Gastrocnemius medialis (tissue), 4 donors: ENCODE measurements around the gene USP36. TPM values are rescaled to one million over a fixed set of nuclear protein-coding genes. Genes with fewer than 3 reads are reported as not detected.
A peak's percentile ranks its signal among the peaks of the same experiment; 100 is the strongest.
"Not testable (repeated sequence)": the region's sequence is repeated elsewhere in the genome, so short reads cannot be mapped to it uniquely, and the experiment has no call there.

Source experiments
- ATAC-seq, 2 donors: fragments of 150-250 bp; one replicate each; pipeline ENCODE4 v1.9.1; 2016
- DNase-seq, 2 donors: peaks; one replicate each; pipeline ENCODE4 v3.0.0-alpha.2; 2019
- H3K27ac ChIP-seq, 4 donors: fragments of 200-600 bp; sonication (generic); 1 replicate in 1 of 4; 2 replicates in 3 of 4; pipeline ENCODE4 v1.5.1; 2016 to 2018; ENCODE audit warnings: mild to moderate bottlenecking in 2 of 4, moderate library complexity in 1 of 4
- H3K27me3 ChIP-seq, 3 donors: fragments of 200-600 bp; sonication (generic) in 2 of 3; 1 replicate in 1 of 3; 2 replicates in 2 of 3; pipeline versions ENCODE4 v1.5.1 to v1.6.0; 2016 to 2019; ENCODE audit warnings: mild to moderate bottlenecking in 1 of 3, moderate library complexity in 1 of 3
- H3K36me3 ChIP-seq, 2 donors: fragments of 200-600 bp; sonication (generic) in 1 of 2; one replicate each; pipeline ENCODE4 v1.5.1; 2017 to 2018
- H3K4me1 ChIP-seq, 2 donors: fragments of 200-600 bp; sonication (generic) in 1 of 2; one replicate each; pipeline ENCODE4 v1.5.1; 2016 to 2017; ENCODE audit warnings: mild to moderate bottlenecking in 2 of 2
- H3K4me3 ChIP-seq, 4 donors: fragments of 200-600 bp; sonication (generic) in 3 of 4; 1 replicate in 1 of 4; 2 replicates in 3 of 4; pipeline ENCODE4 v1.5.1; 2016 to 2019; ENCODE audit warnings: mild to moderate bottlenecking in 2 of 4
- H3K9me3 ChIP-seq, 3 donors: fragments of 200-600 bp; sonication (generic) in 2 of 3; 1 replicate in 1 of 3; 2 replicates in 2 of 3; pipeline ENCODE4 v1.5.1; 2016 to 2019
- POLR2A ChIP-seq, 2 donors: fragments of 450-650 bp; IDR thresholded peaks; one replicate each; pipeline ENCODE4 v1.6.1; 2017; ENCODE audit warnings: antibody characterized with exemption in 2 of 2, mild to moderate bottlenecking in 2 of 2, moderate library complexity in 2 of 2
- in situ Hi-C, 4 donors: fragments of 200-750 bp; cut with MboI; loops; one replicate each; pipeline versions ENCODE4 v1.15.0 to v1.8.0; 2017; ENCODE audit warnings: low sequenced_read_pairs in 4 of 4
- intact Hi-C: fragments of 100-400 bp; cut with DNase I; formaldehyde crosslinking; loops from one replicate; pipeline ENCODE4 v1.15.1; 2023; ENCODE audit warnings: low total_unique reads
- total RNA-seq, 4 donors: library from RNA; depleted of rRNA; stranded (reverse); fragments of >200 nt; gene quantifications; one replicate each; pipeline versions ENCODE4 v1.1.0 to v1.2.3, GENCODE V29; 2016
- TF ChIP-seq, protein P1 (sequence below), 5 experiments: fragments of 450-650 bp in 3 of 5; fragments of 200-600 bp in 2 of 5; sonication (generic) in 2 of 5; IDR thresholded peaks in 4 of 5; conservative IDR thresholded peaks in 1 of 5; 1 replicate in 4 of 5; 2 replicates in 1 of 5; pipeline ENCODE4 v1.5.1; 2016 to 2019; ENCODE audit warnings: antibody characterized with exemption in 5 of 5, mild to moderate bottlenecking in 3 of 5, moderate library complexity in 3 of 5

The USP36 gene
- total RNA-seq, 4 donors from 2014 or later: 15.2 to 21.1 (median 20.0) TPM

DNA sequence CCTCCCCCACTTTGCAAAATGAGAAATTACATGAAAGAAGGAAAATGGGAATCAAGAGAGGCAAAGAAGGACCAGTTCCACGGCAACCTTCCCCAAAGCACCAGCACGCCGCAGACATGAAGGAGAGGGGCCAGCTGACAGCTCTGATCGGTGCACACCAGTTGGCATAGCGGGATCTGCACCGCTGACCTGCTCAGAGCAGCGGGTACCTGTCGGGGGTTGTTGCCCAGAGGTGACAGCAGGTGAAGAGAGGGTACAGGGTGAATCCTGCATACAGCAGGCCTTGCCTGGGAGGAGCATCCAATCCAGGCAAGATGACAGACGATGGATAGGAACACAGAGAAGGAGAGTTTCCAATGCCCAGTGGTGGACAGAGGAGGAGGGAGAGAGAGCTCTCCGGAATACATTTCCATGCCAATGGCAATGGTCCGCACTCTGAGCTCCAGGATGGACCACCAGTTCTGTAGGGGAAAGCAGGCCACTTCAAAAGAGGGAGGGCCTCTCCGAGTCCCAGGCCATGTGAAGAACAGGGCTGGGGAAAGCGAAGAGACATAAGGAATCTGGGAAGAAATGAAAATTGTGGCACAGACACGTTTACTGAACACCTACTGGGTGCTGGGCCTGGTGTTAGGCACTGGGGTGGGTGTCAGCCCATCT is 38.4 kb upstream of the USP36 start:
- TF ChIP-seq, protein P1, sequence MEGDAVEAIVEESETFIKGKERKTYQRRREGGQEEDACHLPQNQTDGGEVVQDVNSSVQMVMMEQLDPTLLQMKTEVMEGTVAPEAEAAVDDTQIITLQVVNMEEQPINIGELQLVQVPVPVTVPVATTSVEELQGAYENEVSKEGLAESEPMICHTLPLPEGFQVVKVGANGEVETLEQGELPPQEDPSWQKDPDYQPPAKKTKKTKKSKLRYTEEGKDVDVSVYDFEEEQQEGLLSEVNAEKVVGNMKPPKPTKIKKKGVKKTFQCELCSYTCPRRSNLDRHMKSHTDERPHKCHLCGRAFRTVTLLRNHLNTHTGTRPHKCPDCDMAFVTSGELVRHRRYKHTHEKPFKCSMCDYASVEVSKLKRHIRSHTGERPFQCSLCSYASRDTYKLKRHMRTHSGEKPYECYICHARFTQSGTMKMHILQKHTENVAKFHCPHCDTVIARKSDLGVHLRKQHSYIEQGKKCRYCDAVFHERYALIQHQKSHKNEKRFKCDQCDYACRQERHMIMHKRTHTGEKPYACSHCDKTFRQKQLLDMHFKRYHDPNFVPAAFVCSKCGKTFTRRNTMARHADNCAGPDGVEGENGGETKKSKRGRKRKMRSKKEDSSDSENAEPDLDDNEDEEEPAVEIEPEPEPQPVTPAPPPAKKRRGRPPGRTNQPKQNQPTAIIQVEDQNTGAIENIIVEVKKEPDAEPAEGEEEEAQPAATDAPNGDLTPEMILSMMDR (IDR thresholded peaks at IDR 0.05 in 4 of 5, conservative IDR thresholded peaks at IDR 0.05 in 1 of 5): no peak
- TF ChIP-seq POLR2A (IDR thresholded peaks at IDR 0.05): no peak
- Histone ChIP-seq H3K4me3 (peak overlapping the region in 3 of 4 donors; percentile 6 to 24 (median 22)), H3K4me1 (peaks cover 40 to 47% of the 10 kb centered on the region in 2 donors), H3K27me3 (no peaks in the 10 kb centered on the region), H3K27ac (peak overlapping the region; percentile 76 to 85 (median 80)), H3K9me3 (no peaks in the 10 kb centered on the region), H3K36me3 (no peaks in the 10 kb centered on the region)
- in situ Hi-C loops (no loop called here), intact Hi-C loops (no loop called here)
- no peak for DNase-seq
- no peak for ATAC-seq

GRCh38 chr17:78878261-78878660 is 37.6 kb upstream of the USP36 start:
- peaks cover 40 to 52% of the 10 kb centered on the region in 2 donors for H3K4me1 ChIP-seq
- H3K27ac ChIP-seq: peak overlapping the region in 2 of 4 donors; percentile 80 to 85
- intact Hi-C loops: no loop called here

DNA sequence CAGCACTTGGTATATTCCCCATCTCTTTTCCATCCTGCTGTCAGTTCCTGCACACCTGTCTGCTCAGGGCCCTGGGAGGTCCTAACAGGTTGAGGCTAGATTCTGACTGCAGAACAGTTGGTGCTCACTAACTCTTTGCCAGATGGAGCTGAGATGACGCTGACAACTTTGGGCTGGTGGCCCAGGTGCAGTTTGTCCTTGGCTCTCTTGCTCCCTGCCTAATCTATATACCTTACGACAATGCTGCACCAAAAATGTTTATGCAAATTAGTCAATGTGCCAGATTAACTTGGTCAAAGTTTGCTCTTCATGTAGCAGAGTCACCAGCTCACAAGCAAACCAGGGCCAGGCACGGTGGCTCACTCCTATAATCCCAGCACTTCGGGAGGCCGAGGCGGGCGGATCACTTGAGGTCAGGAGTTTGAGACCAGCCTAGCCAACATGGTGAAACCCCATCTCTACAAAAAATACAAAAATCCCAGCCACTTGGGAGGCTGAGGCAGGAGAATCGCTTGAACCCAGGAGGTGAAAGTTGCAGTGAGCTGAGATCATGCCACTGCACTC is 36.4 kb upstream of the USP36 start:
- H3K27ac ChIP-seq, H3K36me3 ChIP-seq, in situ Hi-C loops, H3K27me3 ChIP-seq, DNase-seq, H3K9me3 ChIP-seq, ATAC-seq, intact Hi-C loops, H3K4me3 ChIP-seq: not testable (repeated sequence)
- peaks cover 31 to 45% of the 10 kb centered on the region in 2 donors for H3K4me1 ChIP-seq

More at GRCh38 chr17:78878261-78878660, 37.6 kb upstream of the USP36 start:
- DNase-seq (no peak), ATAC-seq (no peak)
- in situ Hi-C loops: no loop called here
- Histone ChIP-seq H3K4me3 (no peak overlapping the region), H3K27me3 (no peaks in the 10 kb centered on the region), H3K9me3 (no peaks in the 10 kb centered on the region), H3K36me3 (no peaks in the 10 kb centered on the region)
- TF ChIP-seq POLR2A (IDR thresholded peaks at IDR 0.05): no peak
- TF ChIP-seq, protein P1 (IDR thresholded peaks at IDR 0.05 in 4 of 5, conservative IDR thresholded peaks at IDR 0.05 in 1 of 5): no peak

- DNase-seq (no peak), ATAC-seq (no peak)
- Histone ChIP-seq H3K36me3 (no peaks in the 10 kb centered on the region), H3K27me3 (no peaks in the 10 kb centered on the region), H3K9me3 (no peaks in the 10 kb centered on the region), H3K4me1 (peaks cover 31 to 45% of the 10 kb centered on the region in 2 donors), H3K27ac (peak overlapping the region in 2 of 4 donors; percentile 16 to 62), H3K4me3 (no peak overlapping the region)
- intact Hi-C loops (no loop called here), in situ Hi-C loops (no loop called here)
- TF ChIP-seq POLR2A (IDR thresholded peaks at IDR 0.05): no peak
- TF ChIP-seq, protein P1 (IDR thresholded peaks at IDR 0.05 in 4 of 5, conservative IDR thresholded peaks at IDR 0.05 in 1 of 5): no peak
Observed at GRCh38 chr17:78876094-78876597, 35.5 kb upstream of the USP36 start.

- in situ Hi-C loops (no loop called here), intact Hi-C loops (no loop called here)
- Histone ChIP-seq H3K27ac (peak overlapping the region; percentile 6 to 62 (median 18)), H3K27me3 (no peaks in the 10 kb centered on the region), H3K9me3 (no peaks in the 10 kb centered on the region), H3K4me3 (no peak overlapping the region), H3K4me1 (peaks cover 31 to 45% of the 10 kb centered on the region in 2 donors), H3K36me3 (no peaks in the 10 kb centered on the region)
- no peak for TF ChIP-seq POLR2A (IDR thresholded peaks at IDR 0.05)
- TF ChIP-seq, protein P1 (IDR thresholded peaks at IDR 0.05 in 4 of 5, conservative IDR thresholded peaks at IDR 0.05 in 1 of 5): no peak
- DNase-seq (no peak), ATAC-seq (no peak)
Observed at GRCh38 chr17:78875363-78876093, 34.9 kb upstream of the USP36 start.
